Tongue (tissue), 2 donors: ENCODE data around the gene SCYL2. TPM values are rescaled to one million over a fixed set of nuclear protein-coding genes. Genes with fewer than 3 reads are reported as not detected.
A peak's percentile ranks its signal among the peaks of the same experiment; 100 is the strongest.
"Not testable (repeated sequence)": the region's sequence is repeated elsewhere in the genome, so short reads cannot be mapped to it uniquely, and the experiment has no call there.

Experiments used
- DNase-seq: peaks from one replicate; pipeline ENCODE4 v3.0.0-alpha.2; 2015
- total RNA-seq: library from RNA; depleted of rRNA; stranded (reverse); fragments of >200 nt; gene quantifications from one replicate; pipeline ENCODE4 v1.2.3, GENCODE V29; 2014

The SCYL2 gene
- total RNA-seq, 1 donor from 2014 or later: 72.3 TPM

GRCh38 chr12:100329800-100330199 lies 62.8 kb downstream of the SCYL2 start:
- no peak for DNase-seq

GRCh38 chr12:100331871-100332270 lies 64.9 kb downstream of the SCYL2 start:
- peak; percentile 5 for DNase-seq

DNA sequence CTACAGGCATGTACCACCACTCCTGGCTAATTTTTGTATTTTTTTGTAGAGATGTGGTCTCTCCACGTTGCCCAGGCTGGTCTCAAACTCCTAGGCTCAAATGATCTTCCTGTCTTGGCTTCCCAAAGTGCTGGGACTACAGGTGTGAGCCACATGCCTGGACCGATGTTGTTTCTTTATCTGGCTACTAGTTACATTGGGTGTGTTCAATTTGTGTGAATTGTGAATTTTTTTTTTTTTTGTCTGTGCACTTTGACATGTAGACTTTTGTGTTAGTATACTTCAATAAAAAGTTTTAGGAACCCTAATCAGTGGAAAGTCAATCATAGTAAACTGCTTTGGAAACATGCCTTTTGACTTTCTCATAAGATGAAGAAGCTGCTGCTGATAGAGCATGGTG lies 65.9 kb downstream of the SCYL2 start:
- no peak for DNase-seq

DNA sequence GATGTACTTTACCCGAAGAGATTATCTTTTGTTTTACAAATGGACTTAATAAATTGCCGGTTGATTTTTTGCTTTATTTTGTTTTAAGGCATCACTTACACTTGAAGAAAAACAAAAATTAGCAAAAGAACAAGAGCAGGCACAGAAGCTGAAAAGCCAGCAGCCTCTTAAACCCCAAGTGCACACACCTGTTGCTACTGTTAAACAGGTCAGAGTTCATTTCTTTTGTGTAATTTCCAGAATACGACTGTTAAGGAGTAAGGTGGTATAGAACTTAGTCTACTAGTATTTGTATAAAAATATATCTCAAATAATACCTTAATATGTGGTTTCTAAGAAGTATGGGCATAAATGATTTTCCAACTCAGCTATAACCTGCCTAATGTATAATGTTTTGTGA lies 70.3 kb downstream of the SCYL2 start:
- DNase-seq: no peak

GRCh38 chr12:100337727-100338126 lies 70.8 kb downstream of the SCYL2 start:
- DNase-seq: no peak

DNA sequence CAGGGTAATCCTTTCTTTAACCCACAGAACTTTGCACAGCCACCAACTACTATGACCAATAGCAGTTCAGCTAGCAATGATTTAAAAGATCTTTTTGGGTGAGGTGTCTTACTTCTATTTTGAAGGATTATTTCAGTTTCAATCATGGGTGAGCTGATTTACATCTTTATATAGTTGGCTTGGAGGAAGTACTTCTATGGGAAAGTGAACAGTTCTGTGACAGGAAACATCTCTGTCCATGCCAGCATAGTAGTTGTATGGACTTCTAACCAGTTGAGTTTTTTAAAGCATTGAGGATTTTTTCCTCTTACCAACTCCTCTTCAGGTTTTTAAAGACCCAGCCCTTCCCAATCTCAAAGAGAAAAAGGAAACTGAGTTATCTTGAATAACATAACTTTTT lies 72.1 kb downstream of the SCYL2 start:
- DNase-seq: no peak

DNA sequence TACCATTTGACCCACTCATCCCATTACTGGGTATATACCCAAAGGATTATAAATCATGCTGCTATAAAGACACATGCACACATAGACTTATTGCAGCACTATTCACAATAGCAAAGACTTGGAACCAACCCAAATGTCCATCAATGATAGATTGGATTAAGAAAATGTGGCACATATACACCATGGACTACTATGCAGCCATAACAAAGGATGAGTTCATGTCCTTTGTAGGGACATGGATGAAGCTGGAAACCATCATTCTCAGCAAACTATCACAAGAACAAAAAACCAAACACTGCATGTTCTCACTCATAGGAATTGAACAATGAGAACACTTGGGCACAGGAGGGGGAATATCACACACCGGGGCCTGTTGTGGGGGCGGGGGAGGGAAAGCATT lies 75.9 kb downstream of the SCYL2 start:
- not testable (repeated sequence) for DNase-seq

- not testable (repeated sequence) for DNase-seq
Measured at GRCh38 chr12:100344351-100344750, 77.4 kb downstream of the SCYL2 start.

GRCh38 chr12:100345020-100345767 lies 78.2 kb downstream of the SCYL2 start:
- DNase-seq: no peak

GRCh38 chr12:100346660-100347059 lies 79.7 kb downstream of the SCYL2 start:
- no peak for DNase-seq

- peak; percentile 50 for DNase-seq
Measured at GRCh38 chr12:100348657-100349454, 81.9 kb downstream of the SCYL2 start.

DNA sequence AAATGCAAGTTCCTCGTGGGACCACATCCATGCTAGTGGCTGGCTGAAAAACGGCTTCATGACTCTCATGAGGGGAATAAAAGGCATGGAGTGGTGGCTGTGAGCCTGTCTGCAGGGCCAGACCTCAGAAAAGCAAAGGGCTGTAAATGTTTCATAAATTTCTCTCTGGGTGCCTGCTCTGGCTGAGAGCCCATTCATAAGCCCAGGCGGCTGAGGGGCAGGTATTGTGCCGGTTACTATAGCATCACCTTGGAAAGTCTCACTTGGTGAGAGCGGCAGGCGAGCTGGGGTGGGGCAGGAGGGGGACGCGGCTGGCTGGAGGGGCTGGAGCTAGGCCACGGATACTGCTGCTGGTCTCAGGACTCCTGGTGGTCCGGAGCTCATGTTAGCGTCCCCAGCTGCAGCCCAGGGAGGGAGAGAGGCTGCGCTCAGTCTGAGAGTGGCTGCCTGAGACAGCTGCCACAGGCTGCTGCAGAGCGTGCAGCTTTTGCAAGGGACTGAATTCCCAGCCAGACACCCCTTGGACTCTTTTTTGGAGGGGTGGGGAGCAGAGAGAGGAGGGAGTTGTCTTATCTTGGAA lies 89.8 kb downstream of the SCYL2 start, which contains the start of gene SLC17A8:
TSS of gene SLC17A8 (plus strand) at position 431 of the 580 bp plus-strand sequence. CDS start 318 bp downstream, outside the sequence.
- DNase-seq: peak; percentile 82

DNA sequence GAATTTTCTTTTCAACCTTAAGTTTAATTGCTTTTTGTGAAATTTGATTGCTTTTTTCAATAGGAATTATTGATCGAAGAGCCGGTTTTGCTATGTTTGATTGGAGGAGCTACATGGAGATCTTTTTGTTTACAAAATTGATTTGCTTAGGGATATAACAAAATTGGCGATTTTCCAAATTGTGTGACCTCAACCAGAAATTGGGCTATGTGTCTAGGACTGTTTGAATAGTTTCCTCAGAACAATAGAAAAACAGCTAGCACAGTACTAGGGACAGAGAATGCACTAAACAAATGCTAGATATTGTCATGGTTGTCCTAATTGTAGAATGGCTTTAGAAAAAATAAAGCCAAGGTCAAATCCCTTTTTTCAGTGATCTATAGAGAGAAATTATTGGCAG lies 92.3 kb downstream of the SCYL2 start:
- peak; percentile 17 for DNase-seq

- DNase-seq: peak; percentile 64
Measured at GRCh38 chr12:100359822-100360221, 92.8 kb downstream of the SCYL2 start.

- DNase-seq: no peak
Measured at GRCh38 chr12:100360450-100360849, 93.5 kb downstream of the SCYL2 start.

DNA sequence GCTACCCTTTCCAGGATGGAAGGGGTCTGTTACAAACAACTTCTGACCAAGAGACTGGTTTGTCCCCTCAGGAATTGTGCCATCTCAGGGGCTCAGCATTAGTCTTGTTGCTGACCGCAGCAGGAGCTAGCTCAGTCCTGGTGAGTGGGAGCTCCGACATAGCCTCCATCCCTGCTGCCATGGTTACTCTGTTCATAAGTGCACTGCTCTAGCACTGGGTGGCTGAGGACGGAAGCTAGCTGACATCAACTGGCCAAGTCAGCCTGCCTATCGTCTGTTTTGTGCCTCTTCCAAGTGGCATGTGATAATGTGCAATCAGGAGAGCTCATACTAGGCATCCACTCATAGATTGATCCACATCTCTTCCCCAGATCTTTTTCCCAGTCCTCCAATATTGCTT lies 97.3 kb downstream of the SCYL2 start:
- DNase-seq: no peak

GRCh38 chr12:100365411-100365810 lies 98.4 kb downstream of the SCYL2 start:
- no peak for DNase-seq

GRCh38 chr12:100368066-100368465 lies 101.1 kb downstream of the SCYL2 start:
- no peak for DNase-seq

DNA sequence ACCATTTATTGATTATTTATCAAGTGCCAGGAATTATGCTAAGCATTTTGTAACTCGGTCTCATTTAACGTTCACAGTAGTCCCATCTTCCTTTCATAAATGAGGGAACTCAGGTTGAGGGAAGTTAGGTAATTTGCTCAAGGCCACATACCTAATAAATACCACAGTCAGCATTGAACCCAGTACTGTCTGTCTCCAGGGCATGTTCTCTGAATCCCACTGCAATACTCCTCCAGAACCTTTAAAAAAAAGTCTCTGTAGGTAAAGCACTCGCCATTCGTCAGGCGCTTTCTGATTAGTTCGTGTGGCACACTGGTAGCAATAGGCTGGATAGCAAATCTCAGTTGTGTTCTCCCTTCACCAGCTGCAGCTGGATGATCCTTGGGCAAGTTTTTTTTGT lies 104.2 kb downstream of the SCYL2 start:
- no peak for DNase-seq

GRCh38 chr12:100372853-100373640 lies 106.1 kb downstream of the SCYL2 start:
- DNase-seq: peak; percentile 39

DNA sequence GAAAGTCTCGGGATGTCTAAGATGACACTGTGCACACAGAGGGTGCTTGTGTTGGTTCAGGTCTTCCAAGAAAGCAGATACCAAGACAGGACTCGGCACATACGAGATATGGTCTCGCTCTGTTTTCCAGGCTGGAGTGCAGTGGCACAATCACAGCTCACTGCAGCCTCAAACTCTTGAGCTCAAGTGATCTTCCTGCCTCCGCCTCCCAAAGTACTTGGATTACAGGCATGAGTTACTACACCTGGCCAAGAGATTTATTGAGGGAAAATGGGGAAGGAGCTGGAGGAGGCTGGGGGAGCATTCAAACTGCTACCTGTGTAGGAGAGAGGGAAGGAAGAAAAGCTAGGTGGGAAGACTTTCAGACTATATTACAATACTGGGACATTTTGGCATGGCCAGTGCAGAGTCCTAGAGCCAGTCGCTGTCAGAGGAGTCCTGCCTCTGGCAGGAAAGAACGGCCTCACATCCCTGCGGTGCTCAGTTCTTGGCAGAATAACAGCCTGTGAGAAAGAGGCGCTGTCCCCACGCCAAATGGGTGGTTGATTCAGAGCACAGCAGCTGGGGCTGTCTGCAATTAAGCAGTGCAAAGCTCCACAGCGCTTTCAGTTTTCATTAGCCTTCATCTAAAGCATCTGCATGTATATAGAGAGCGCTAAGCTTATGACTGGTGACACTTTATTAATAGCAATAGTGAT lies 108.2 kb downstream of the SCYL2 start:
- DNase-seq: peak; percentile 93

DNA sequence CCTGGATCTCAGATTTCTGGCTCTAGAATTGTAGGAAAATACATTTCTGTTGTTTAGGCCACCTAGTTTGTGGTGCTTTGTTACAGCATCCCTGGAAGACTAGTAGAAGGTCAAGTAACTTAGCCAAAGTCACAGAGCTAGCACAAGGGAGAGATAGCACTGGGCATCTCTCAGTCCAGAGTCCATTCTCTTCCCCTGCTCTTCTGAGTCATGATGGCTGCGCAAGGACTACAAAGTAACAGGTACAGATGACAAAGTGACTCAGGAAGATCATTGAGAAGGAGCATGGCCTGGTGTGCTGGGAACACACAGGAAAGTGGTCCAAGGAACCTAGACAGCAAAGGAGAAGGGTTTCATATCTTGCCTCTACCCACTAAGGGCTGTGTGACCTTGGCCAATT lies 109.2 kb downstream of the SCYL2 start:
- no peak for DNase-seq
